A549 (cell line): Measurements from ENCODE around the gene NT5C2.

Experiments used
- CHD2 ChIP-seq: fragments of 150-350 bp; IDR thresholded peaks from 2 replicates; pipeline ENCODE4 v1.6.1; 2014; ENCODE audit warnings: low read length; ENCODE audit not compliant: partially characterized antibody
- EP300 ChIP-seq, 2 experiments: fragments of >200 bp; sonication (Bioruptor Twin); formaldehyde crosslinking; IDR thresholded peaks; 2 replicates in 1 of 2; 3 replicates in 1 of 2; pipeline ENCODE4 v1.6.1; 2016 to 2017
- HDAC2 ChIP-seq: fragments of 200-600 bp; sonication (generic); IDR thresholded peaks from 2 replicates; pipeline ENCODE4 v1.6.1; 2016
- POLR2A ChIP-seq: IDR thresholded peaks from 2 replicates; pipeline ENCODE4 v1.6.1; 2012; ENCODE audit warnings: mild to moderate bottlenecking, low read length
- RCOR1 ChIP-seq: fragments of 150-350 bp; IDR thresholded peaks from 2 replicates; pipeline ENCODE4 v1.6.1; 2014; ENCODE audit warnings: antibody characterized with exemption, low read length, low read depth
- RFX5 ChIP-seq: fragments of 450-650 bp; IDR thresholded peaks from 2 replicates; pipeline ENCODE4 v1.7.1; 2014; ENCODE audit warnings: antibody characterized with exemption, mild to moderate bottlenecking, moderate library complexity
- TF ChIP-seq, protein P1 (sequence below): fragments of >200 bp; sonication (Bioruptor Twin); formaldehyde crosslinking; IDR thresholded peaks from 3 replicates; pipeline ENCODE4 v1.5.1; 2016
- TF ChIP-seq, protein P2 (sequence below): IDR thresholded peaks from 2 replicates; pipeline ENCODE4 v1.6.1; 2012
- TF ChIP-seq, protein P3 (sequence below): IDR thresholded peaks from 2 replicates; pipeline ENCODE4 v1.6.1; 2012

DNA sequence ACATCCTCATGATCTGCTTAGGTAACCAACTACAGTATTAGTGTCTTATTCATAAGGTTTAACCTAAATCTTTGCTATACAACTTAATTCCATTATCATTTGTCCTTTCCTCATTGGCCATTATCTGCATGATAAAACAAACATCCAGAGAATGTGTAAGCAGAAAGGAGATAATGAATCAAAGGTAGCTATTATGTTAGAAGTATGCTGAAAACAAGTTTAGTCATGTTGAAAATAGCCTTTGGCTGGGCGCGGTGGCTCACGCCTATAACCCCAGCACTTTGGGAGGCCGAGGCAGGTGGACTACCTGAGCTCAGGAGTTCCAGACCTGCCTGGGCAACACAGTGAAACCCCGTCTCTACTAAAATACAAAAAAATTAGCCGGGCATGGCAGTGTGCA lies 78.2 kb downstream of the NT5C2 start:
- TF ChIP-seq RFX5 (no peak), POLR2A (no peak), EP300 (IDR thresholded peaks at IDR 0.05) (no peak), RCOR1 (no peak), CHD2 (no peak), HDAC2 (no peak)
- TF ChIP-seq, protein P1, sequence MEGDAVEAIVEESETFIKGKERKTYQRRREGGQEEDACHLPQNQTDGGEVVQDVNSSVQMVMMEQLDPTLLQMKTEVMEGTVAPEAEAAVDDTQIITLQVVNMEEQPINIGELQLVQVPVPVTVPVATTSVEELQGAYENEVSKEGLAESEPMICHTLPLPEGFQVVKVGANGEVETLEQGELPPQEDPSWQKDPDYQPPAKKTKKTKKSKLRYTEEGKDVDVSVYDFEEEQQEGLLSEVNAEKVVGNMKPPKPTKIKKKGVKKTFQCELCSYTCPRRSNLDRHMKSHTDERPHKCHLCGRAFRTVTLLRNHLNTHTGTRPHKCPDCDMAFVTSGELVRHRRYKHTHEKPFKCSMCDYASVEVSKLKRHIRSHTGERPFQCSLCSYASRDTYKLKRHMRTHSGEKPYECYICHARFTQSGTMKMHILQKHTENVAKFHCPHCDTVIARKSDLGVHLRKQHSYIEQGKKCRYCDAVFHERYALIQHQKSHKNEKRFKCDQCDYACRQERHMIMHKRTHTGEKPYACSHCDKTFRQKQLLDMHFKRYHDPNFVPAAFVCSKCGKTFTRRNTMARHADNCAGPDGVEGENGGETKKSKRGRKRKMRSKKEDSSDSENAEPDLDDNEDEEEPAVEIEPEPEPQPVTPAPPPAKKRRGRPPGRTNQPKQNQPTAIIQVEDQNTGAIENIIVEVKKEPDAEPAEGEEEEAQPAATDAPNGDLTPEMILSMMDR: no peak
- TF ChIP-seq, protein P2, sequence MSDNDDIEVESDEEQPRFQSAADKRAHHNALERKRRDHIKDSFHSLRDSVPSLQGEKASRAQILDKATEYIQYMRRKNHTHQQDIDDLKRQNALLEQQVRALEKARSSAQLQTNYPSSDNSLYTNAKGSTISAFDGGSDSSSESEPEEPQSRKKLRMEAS: no peak
- TF ChIP-seq, protein P3, sequence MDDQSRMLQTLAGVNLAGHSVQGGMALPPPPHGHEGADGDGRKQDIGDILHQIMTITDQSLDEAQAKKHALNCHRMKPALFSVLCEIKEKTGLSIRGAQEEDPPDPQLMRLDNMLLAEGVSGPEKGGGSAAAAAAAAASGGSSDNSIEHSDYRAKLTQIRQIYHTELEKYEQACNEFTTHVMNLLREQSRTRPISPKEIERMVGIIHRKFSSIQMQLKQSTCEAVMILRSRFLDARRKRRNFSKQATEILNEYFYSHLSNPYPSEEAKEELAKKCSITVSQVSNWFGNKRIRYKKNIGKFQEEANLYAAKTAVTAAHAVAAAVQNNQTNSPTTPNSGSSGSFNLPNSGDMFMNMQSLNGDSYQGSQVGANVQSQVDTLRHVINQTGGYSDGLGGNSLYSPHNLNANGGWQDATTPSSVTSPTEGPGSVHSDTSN: no peak
